GM12878 (cell line): ENCODE measurements around the gene ZDHHC14. TPM values are rescaled to one million over a fixed set of nuclear protein-coding genes. Genes with fewer than 3 reads are reported as not detected.

Experiments
- ATAC-seq: fragments of 200-7000 bp; cut with Tn5 transposase; 3 replicates; pipeline ENCODE4 v1.9.1; 2020; ENCODE audit warnings: mild to moderate bottlenecking, moderate library complexity
- BruUV-seq: library from RNA; stranded (reverse); fragments of 400-500 nt; replicated peaks from 2 replicates; lab custom pipeline; 2021; lab: Mats Ljungman, UMichigan
- CTCF ChIA-PET: fragments of 300-600 bp; sonication (Branson Sonifier 250); formaldehyde crosslinking; extraction: SDS; loops from one replicate; lab custom pipeline; 2021; ENCODE audit warnings: inconsistent platforms; lab: Yijun Ruan, JAX
- POLR2A ChIA-PET: fragments of 350-600 bp; formaldehyde crosslinking; extraction: SDS; loops from one replicate; lab custom pipeline; 2021; ENCODE audit warnings: inconsistent platforms; lab: Charles Lee
- RAD21 ChIA-PET: fragments of 300-600 bp; sonication (Branson Sonifier 250); formaldehyde crosslinking; loops from one replicate; lab custom pipeline; 2023; ENCODE audit warnings: antibody characterized with exemption; ENCODE audit not compliant: unreplicated experiment; lab: Charles Lee
- SMC1A ChIA-PET: fragments of 300-600 bp; sonication (Branson Sonifier 250); formaldehyde crosslinking; loops from one replicate; lab custom pipeline; 2023; ENCODE audit not compliant: unreplicated experiment, uncharacterized antibody; lab: Charles Lee
- DNase-seq: peaks from one replicate; pipeline ENCODE4 v3.0.0-alpha.2; 2011; ENCODE audit warnings: low read depth, low spot score
- FAIRE-seq: peaks from 3 replicates; lab custom pipeline; 2011; peaks lifted over from hg19 to GRCh38; lab: Jason Lieb, UNC
- H2AFZ ChIP-seq: 2 replicates; pipeline ENCODE4 v1.6.0; 2011; ENCODE audit warnings: low read depth, low read length, control low read depth; ENCODE audit not compliant: control insufficient read depth
- H3K27ac ChIP-seq: 2 replicates; pipeline ENCODE4 v1.5.1; 2011; ENCODE audit warnings: control low read depth; ENCODE audit not compliant: control insufficient read depth, insufficient read depth
- H3K27me3 ChIP-seq, 2 experiments: replicated peaks in 1 of 2; 2 replicates each; pipeline versions ENCODE4 v1.6.0 to v1.6.1; 2011; ENCODE audit warnings: low read length in 1 of 2; ENCODE audit not compliant: control insufficient read depth in 2 of 2, insufficient read depth in 2 of 2
- H3K36me3 ChIP-seq, 2 experiments: 2 replicates each; pipeline ENCODE4 v1.5.1; 2011; ENCODE audit warnings: low read length in 1 of 2; ENCODE audit not compliant: control insufficient read depth in 2 of 2, insufficient read depth in 2 of 2
- H3K4me1 ChIP-seq: 2 replicates; pipeline ENCODE4 v1.6.1; 2011; ENCODE audit warnings: mild to moderate bottlenecking, low read length, moderate library complexity, mixed read lengths; ENCODE audit not compliant: control insufficient read depth, insufficient read depth
- H3K4me2 ChIP-seq: 2 replicates; pipeline ENCODE4 v1.6.0; 2011; ENCODE audit warnings: control low read depth; ENCODE audit not compliant: control insufficient read depth, insufficient read depth
- H3K4me3 ChIP-seq: fragments of 200-600 bp; sonication (generic); 2 replicates; pipeline ENCODE4 v1.5.1; 2016
- H3K79me2 ChIP-seq: 2 replicates; pipeline ENCODE4 v1.6.0; 2011; ENCODE audit warnings: low read length; ENCODE audit not compliant: control insufficient read depth, insufficient read depth
- H3K9ac ChIP-seq: 2 replicates; pipeline ENCODE4 v1.8.0; 2011; ENCODE audit warnings: low read length, control low read depth, mixed read lengths; ENCODE audit not compliant: control insufficient read depth, insufficient read depth
- H3K9me3 ChIP-seq: replicated peaks from 3 replicates; pipeline ENCODE4 v1.5.1; 2011; ENCODE audit warnings: mild to moderate bottlenecking, low read length; ENCODE audit not compliant: control insufficient read depth, insufficient read depth
- H4K20me1 ChIP-seq: 2 replicates; pipeline ENCODE4 v1.6.0; 2011; ENCODE audit not compliant: control insufficient read depth, insufficient read depth
- MYC ChIP-seq: IDR thresholded peaks from 2 replicates; pipeline ENCODE4 v1.6.1; 2011; ENCODE audit warnings: mild to moderate bottlenecking, low read length, moderate library complexity, inconsistent platforms; ENCODE audit not compliant: insufficient read depth, insufficient replicate concordance, insufficient read length, severe bottlenecking
- RCOR1 ChIP-seq: conservative IDR thresholded peaks from 2 replicates; pipeline ENCODE4 v1.6.1; 2012; ENCODE audit warnings: low read depth, low read length, improper control_type of control experiment
- SREBF1 ChIP-seq: IDR thresholded peaks from 2 replicates; pipeline ENCODE4 v1.6.1; 2012; ENCODE audit warnings: mild to moderate bottlenecking, low read length
- SUPT20H ChIP-seq: IDR thresholded peaks from 2 replicates; pipeline ENCODE4 v1.6.1; 2011; ENCODE audit warnings: low read depth, mild to moderate bottlenecking, low read length, moderate library complexity, borderline replicate concordance; ENCODE audit not compliant: control insufficient read depth
- WGBS: methylation state at CpG from one replicate; pipeline ENCODE4 v1.1.6; 2016; ENCODE audit warnings: low lambda C conversion rate; ENCODE audit not compliant: insufficient replicate concordance, insufficient coverage; ENCODE audit errors: missing lambda C conversion rate; 5-methylcytosine and 5-hydroxymethylcytosine counted together
- in situ Hi-C: fragments of 300-500 bp; cut with MboI; formaldehyde crosslinking; loops from 9 replicates; pipeline ENCODE4 v1.14.3; 2018; ENCODE audit warnings: mixed read lengths
- intact Hi-C: fragments of 100-400 bp; cut with micrococcal nuclease; formaldehyde crosslinking; loops from one replicate; pipeline ENCODE4 v1.14.2; 2022; ENCODE audit not compliant: unreplicated experiment
- polyA plus RNA-seq, 11 experiments: library from polyadenylated mRNA; depleted of rRNA in 4 of 11; unstranded in 6 of 11; stranded (reverse) in 5 of 11; fragments of >200 nt; fragmentation: Nextera tagmentation in 4 of 11; fragmentation: Illumina TruSeq in 1 of 11; extraction: Ambion mirVana in 4 of 11; extraction: Trizol in 1 of 11; gene quantifications; 1 replicate in 1 of 11; 2 replicates in 10 of 11; pipeline versions ENCODE4 v1.2.1 to v1.2.3, GENCODE V29; 2011 to 2016; ENCODE audit warnings: inconsistent platforms in 2 of 11, missing spikeins in 2 of 11, low read depth in 1 of 11
- total RNA-seq, 4 experiments: library from RNA; depleted of rRNA in 3 of 4; stranded (reverse); fragments of >200 nt in 3 of 4; fragmentation: Illumina TruSeq in 1 of 4; extraction: Trizol in 1 of 4; gene quantifications; 2 replicates each; pipeline versions ENCODE4 v1.2.1 to v1.2.3, GENCODE V29; 2013 to 2021
- TF ChIP-seq, protein P1 (sequence below): fragments of 450-650 bp; IDR thresholded peaks from 2 replicates; pipeline ENCODE4 v1.6.1; 2017; ENCODE audit warnings: mild to moderate bottlenecking
- TF ChIP-seq, protein P2 (sequence below): IDR thresholded peaks from 2 replicates; pipeline ENCODE4 v1.6.1; 2012; ENCODE audit warnings: low read depth, low read length, improper control_type of control experiment
- TF ChIP-seq, protein P3 (sequence below): fragments of 450-650 bp; IDR thresholded peaks from 2 replicates; pipeline ENCODE4 v1.6.1; 2017; ENCODE audit warnings: low read depth, mild to moderate bottlenecking, moderate library complexity

The ZDHHC14 gene
- total and polyA plus RNA-seq, 10 of the 15 experiments (the other 5 are each of a cell fraction or from before 2014, with no cell fraction given): 0.15 to 16.0 (median 0.76) TPM; not detected in 1

DNA sequence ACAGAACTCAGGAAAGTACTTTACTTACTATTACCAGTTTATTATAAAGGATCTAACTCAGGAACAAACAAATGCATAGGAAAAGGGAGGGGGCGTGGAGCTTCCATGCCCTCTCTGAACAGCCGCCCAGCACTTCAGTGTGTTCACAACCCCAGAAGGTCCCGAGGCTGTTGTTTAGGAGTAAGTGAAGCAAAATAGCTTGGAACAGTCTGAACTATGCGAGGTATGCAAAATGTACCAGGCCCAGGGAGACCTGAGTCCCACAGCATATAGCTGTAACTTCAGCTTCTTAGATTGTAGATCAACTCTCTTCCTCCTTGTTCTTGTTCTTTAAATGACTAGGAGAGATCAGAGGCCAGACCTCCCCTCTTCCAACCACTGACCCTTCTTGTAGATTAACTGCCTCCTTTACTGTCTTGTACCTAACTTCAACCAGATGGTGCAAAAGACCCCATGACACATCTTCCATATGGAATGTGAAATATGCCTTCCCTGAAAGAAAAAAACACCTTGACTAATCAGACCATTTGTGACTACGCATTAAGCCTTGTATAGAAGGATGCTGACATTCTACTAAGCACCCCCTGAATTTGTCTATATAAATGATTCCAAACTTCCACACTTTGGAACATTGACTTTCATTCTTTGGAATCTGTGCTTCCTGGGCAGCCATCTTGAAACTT lies 343.3 kb downstream of the ZDHHC14 start:
- RAD21 ChIA-PET: no interaction called here
- Histone ChIP-seq H3K4me3 (no peak overlapping the region), H3K27me3 (peaks cover 1 to 2% of the 10 kb centered on the region in 2 experiments; a peak in 2 of 4 replicates), H3K9me3 (no peaks in the 10 kb centered on the region; the same call in 2 of the 3 replicates), H3K4me2 (no peak overlapping the region), H3K27ac (no peak overlapping the region), H2AFZ (no peak overlapping the region), H3K36me3 (no peaks in the 10 kb centered on the region), H3K9ac (no peak overlapping the region), H3K4me1 (no peaks in the 10 kb centered on the region), H3K79me2 (no peaks in the 10 kb centered on the region), H4K20me1 (no peaks in the 10 kb centered on the region)
- ATAC-seq (no peak), FAIRE-seq (no peak), DNase-seq (no peak)
- CTCF ChIA-PET: no interaction called here
- SMC1A ChIA-PET: no interaction called here
- in situ Hi-C loops: no loop called here
- TF ChIP-seq, protein P1, sequence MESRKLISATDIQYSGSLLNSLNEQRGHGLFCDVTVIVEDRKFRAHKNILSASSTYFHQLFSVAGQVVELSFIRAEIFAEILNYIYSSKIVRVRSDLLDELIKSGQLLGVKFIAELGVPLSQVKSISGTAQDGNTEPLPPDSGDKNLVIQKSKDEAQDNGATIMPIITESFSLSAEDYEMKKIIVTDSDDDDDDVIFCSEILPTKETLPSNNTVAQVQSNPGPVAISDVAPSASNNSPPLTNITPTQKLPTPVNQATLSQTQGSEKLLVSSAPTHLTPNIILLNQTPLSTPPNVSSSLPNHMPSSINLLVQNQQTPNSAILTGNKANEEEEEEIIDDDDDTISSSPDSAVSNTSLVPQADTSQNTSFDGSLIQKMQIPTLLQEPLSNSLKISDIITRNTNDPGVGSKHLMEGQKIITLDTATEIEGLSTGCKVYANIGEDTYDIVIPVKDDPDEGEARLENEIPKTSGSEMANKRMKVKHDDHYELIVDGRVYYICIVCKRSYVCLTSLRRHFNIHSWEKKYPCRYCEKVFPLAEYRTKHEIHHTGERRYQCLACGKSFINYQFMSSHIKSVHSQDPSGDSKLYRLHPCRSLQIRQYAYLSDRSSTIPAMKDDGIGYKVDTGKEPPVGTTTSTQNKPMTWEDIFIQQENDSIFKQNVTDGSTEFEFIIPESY: no peak
- TF ChIP-seq MYC (no peak), SREBF1 (no peak), SUPT20H (no peak), RCOR1 (no peak)
- TF ChIP-seq, protein P2, sequence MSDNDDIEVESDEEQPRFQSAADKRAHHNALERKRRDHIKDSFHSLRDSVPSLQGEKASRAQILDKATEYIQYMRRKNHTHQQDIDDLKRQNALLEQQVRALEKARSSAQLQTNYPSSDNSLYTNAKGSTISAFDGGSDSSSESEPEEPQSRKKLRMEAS: no peak
- TF ChIP-seq, protein P3, sequence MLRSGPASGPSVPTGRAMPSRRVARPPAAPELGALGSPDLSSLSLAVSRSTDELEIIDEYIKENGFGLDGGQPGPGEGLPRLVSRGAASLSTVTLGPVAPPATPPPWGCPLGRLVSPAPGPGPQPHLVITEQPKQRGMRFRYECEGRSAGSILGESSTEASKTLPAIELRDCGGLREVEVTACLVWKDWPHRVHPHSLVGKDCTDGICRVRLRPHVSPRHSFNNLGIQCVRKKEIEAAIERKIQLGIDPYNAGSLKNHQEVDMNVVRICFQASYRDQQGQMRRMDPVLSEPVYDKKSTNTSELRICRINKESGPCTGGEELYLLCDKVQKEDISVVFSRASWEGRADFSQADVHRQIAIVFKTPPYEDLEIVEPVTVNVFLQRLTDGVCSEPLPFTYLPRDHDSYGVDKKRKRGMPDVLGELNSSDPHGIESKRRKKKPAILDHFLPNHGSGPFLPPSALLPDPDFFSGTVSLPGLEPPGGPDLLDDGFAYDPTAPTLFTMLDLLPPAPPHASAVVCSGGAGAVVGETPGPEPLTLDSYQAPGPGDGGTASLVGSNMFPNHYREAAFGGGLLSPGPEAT: no peak
- WGBS: 21% methylated on average over 5 of the region's 5 CpGs
- BruUV-seq: no TSS peak
- POLR2A ChIA-PET: no interaction called here
- intact Hi-C loops: no loop called here
